HCT116 (cell line): Measurements from ENCODE around the gene NFE2L3. TPM values are rescaled to one million over a fixed set of nuclear protein-coding genes. Genes with fewer than 3 reads are reported as not detected.

Experiments
- ATAC-seq: fragments of 200-7000 bp; cut with Tn5 transposase; 2 replicates; pipeline ENCODE4 v1.9.1; 2020; ENCODE audit warnings: mild to moderate bottlenecking, moderate library complexity
- BruUV-seq: library from RNA; stranded (reverse); fragments of 400-500 nt; replicated peaks from 2 replicates; lab custom pipeline; 2021; lab: Mats Ljungman, UMichigan
- CTCF ChIA-PET: fragments of 300-600 bp; sonication (Branson Sonifier 250); formaldehyde crosslinking; loops from one replicate; lab custom pipeline; 2021; ENCODE audit warnings: antibody characterized with exemption; lab: Charles Lee
- POLR2A ChIA-PET: fragments of 300-600, 350-600 bp; sonication (Branson Sonifier 250); formaldehyde crosslinking; loops from one replicate; lab custom pipeline; 2021; ENCODE audit warnings: antibody characterized with exemption; lab: Charles Lee
- RAD21 ChIA-PET, 2 experiments: fragments of 300-600 bp; sonication (Branson Sonifier 250); formaldehyde crosslinking; loops; one replicate each; lab custom pipeline; 2023; ENCODE audit warnings: low total read pairs in 2 of 2; ENCODE audit not compliant: uncharacterized antibody in 2 of 2, unreplicated experiment in 2 of 2, low non-redundant PET in 1 of 2; lab: Charles Lee
- DNase-seq: peaks from one replicate; pipeline ENCODE4 v3.0.0-alpha.2; 2010; ENCODE audit warnings: low read depth, low spot score
- H2AFZ ChIP-seq: fragments of 200-600 bp; shearing (Covaris generic), sonication (generic); 2 replicates; pipeline ENCODE4 v1.6.1; 2017; ENCODE audit warnings: low read depth, mixed run types, mixed read lengths, antibody characterized with exemption, low read length; ENCODE audit not compliant: poor library complexity, severe bottlenecking
- H3K27ac ChIP-seq: 2 replicates; pipeline ENCODE4 v1.5.1; 2012; ENCODE audit warnings: low read depth, low read length
- H3K27me3 ChIP-seq: fragments of 200-600 bp; sonication (generic); 2 replicates; pipeline ENCODE4 v1.6.1; 2016; ENCODE audit warnings: mixed run types, low read length, mixed read lengths; ENCODE audit not compliant: insufficient read depth
- H3K36me3 ChIP-seq, 2 experiments: fragments of 200-500 bp in 1 of 2; fragments of 200-600 bp in 1 of 2; sonication (Bioruptor generic) in 1 of 2; sonication (generic) in 1 of 2; 2 replicates each; pipeline versions ENCODE4 v1.5.1 to v1.6.1; 2014 to 2016; ENCODE audit warnings: low read length in 2 of 2, inconsistent platforms in 1 of 2, mixed read lengths in 1 of 2, mixed run types in 1 of 2; ENCODE audit not compliant: insufficient read depth in 2 of 2, control insufficient read depth in 1 of 2
- H3K4me1 ChIP-seq, 2 experiments: fragments of 200-600 bp in 1 of 2; sonication (generic) in 1 of 2; 2 replicates each; pipeline versions ENCODE4 v1.5.1 to v1.6.1; 2012 to 2017; ENCODE audit warnings: low read length in 2 of 2, inconsistent platforms in 1 of 2, mild to moderate bottlenecking in 1 of 2, mixed read lengths in 1 of 2, mixed run types in 1 of 2, moderate library complexity in 1 of 2; ENCODE audit not compliant: insufficient read depth in 2 of 2, control insufficient read depth in 1 of 2
- H3K4me2 ChIP-seq: fragments of 200-600 bp; sonication (generic); 2 replicates; pipeline ENCODE4 v1.6.1; 2017; ENCODE audit warnings: mixed run types, low read length, mixed read lengths
- H3K4me3 ChIP-seq, 2 experiments: fragments of 200-600 bp in 1 of 2; sonication (generic) in 1 of 2; replicated peaks in 1 of 2; 2 replicates each; pipeline ENCODE4 v1.5.1; 2011 to 2016; ENCODE audit warnings: low read length in 2 of 2, control low read depth in 1 of 2, low read depth in 1 of 2, mild to moderate bottlenecking in 1 of 2, mixed read lengths in 1 of 2, mixed run types in 1 of 2
- H3K79me2 ChIP-seq: fragments of 200-600 bp; sonication (generic); 2 replicates; pipeline ENCODE4 v1.6.1; 2017; ENCODE audit warnings: mild to moderate bottlenecking, mixed run types, low read length, moderate library complexity, mixed read lengths; ENCODE audit not compliant: insufficient read depth
- H3K9ac ChIP-seq: fragments of 200-600 bp; sonication (generic); 2 replicates; pipeline ENCODE4 v1.6.1; 2016; ENCODE audit warnings: low read length, mixed read lengths
- H3K9me2 ChIP-seq: fragments of 200-600 bp; sonication (generic), shearing (Covaris generic); 2 replicates; pipeline ENCODE4 v1.6.1; 2017; ENCODE audit warnings: mixed run types, mild to moderate bottlenecking, moderate library complexity; ENCODE audit not compliant: insufficient read depth
- H3K9me3 ChIP-seq, 2 experiments: fragments of 200-500 bp in 1 of 2; fragments of 200-600 bp in 1 of 2; sonication (Bioruptor generic) in 1 of 2; sonication (generic) in 1 of 2; 2 replicates each; pipeline ENCODE4 v1.6.1; 2014 to 2017; ENCODE audit warnings: low read length in 2 of 2, mixed read lengths in 2 of 2, inconsistent platforms in 1 of 2, low read depth in 1 of 2, mild to moderate bottlenecking in 1 of 2, mixed run types in 1 of 2, moderate library complexity in 1 of 2; ENCODE audit not compliant: control insufficient read depth in 1 of 2, insufficient read depth in 1 of 2
- H4K20me1 ChIP-seq: fragments of 200-600 bp; sonication (generic), shearing (Covaris generic); 2 replicates; pipeline ENCODE4 v1.6.1; 2017; ENCODE audit warnings: mixed run types, mild to moderate bottlenecking, moderate library complexity; ENCODE audit not compliant: insufficient read depth
- CBX3 ChIP-seq: IDR thresholded peaks from 2 replicates; pipeline ENCODE4 v1.6.1; 2012; ENCODE audit warnings: low read depth
- EGR1 ChIP-seq: IDR thresholded peaks from 2 replicates; pipeline ENCODE4 v1.6.1; 2012; ENCODE audit warnings: low read depth
- EZH2 ChIP-seq: fragments of 200-600 bp; sonication (generic); IDR thresholded peaks from 2 replicates; pipeline ENCODE4 v1.6.1; 2017; ENCODE audit warnings: antibody characterized with exemption, mixed run types
- JUND ChIP-seq: IDR thresholded peaks from 2 replicates; pipeline ENCODE4 v1.6.1; 2012
- POLR2A ChIP-seq: IDR thresholded peaks from 2 replicates; pipeline ENCODE4 v1.7.0; 2011; ENCODE audit warnings: borderline replicate concordance; ENCODE audit not compliant: insufficient read depth, insufficient read length; ENCODE audit errors: extremely low read depth
- POLR2AphosphoS5 ChIP-seq: IDR thresholded peaks from 2 replicates; pipeline ENCODE4 v1.6.1; 2011; ENCODE audit warnings: mild to moderate bottlenecking, low read depth, low read length, moderate library complexity
- RAD21 ChIP-seq: IDR thresholded peaks from 2 replicates; pipeline ENCODE4 v1.6.1; 2012; ENCODE audit warnings: low read depth, mild to moderate bottlenecking
- SIN3A ChIP-seq: IDR thresholded peaks from 2 replicates; pipeline ENCODE4 v1.6.1; 2012; ENCODE audit warnings: low read depth
- SP1 ChIP-seq: IDR thresholded peaks from 2 replicates; pipeline ENCODE4 v1.6.1; 2012; ENCODE audit warnings: low read depth
- SRF ChIP-seq: IDR thresholded peaks from 2 replicates; pipeline ENCODE4 v1.6.1; 2012; ENCODE audit warnings: low read depth
- TCF7L2 ChIP-seq: IDR thresholded peaks from 2 replicates; pipeline ENCODE4 v1.7.0; 2011; ENCODE audit warnings: borderline replicate concordance, inconsistent platforms; ENCODE audit not compliant: insufficient read depth, insufficient read length; ENCODE audit errors: extremely low read depth
- intact Hi-C: fragments of 100-400 bp; cut with micrococcal nuclease; formaldehyde crosslinking; loops from 2 replicates; pipeline ENCODE4 v1.10.0; 2022
- total RNA-seq: library from RNA; stranded (reverse); gene quantifications from one replicate; pipeline ENCODE4 v1.2.1, GENCODE V29; 2021; ENCODE audit not compliant: unreplicated experiment

Gene NFE2L3
- total RNA-seq, 1 experiment from 2014 or later = 27.0 TPM

- ATAC-seq (peak; percentile 78), DNase-seq (peak; percentile 95)
- CTCF ChIA-PET = interaction anchor here (1.7 kb wide), 1 partner anchor 110 kb away, joined by 5 read pairs; no protein-coding TSS in a partner anchor
- Histone ChIP-seq H3K9me3 (no peaks in the 10 kb centered on the region), H3K27me3 (no peaks in the 10 kb centered on the region), H3K79me2 (peaks cover 90% of the 10 kb centered on the region), H3K9ac (peak within 1 kb of the TSS; percentile 84), H3K27ac (peak within 1 kb of the TSS; percentile 97), H2AFZ (no peak within 1 kb of the TSS), H3K4me3 (peak within 1 kb of the TSS; percentile 68 to 93), H3K4me2 (peak within 1 kb of the TSS; percentile 81), H3K9me2 (no peaks in the 10 kb centered on the region), H3K4me1 (peaks cover 13 to 39% of the 10 kb centered on the region in 2 experiments), H3K36me3 (peaks cover 45 to 65% of the 10 kb centered on the region in 2 experiments), H4K20me1 (peaks cover 63% of the 10 kb centered on the region)
- RAD21 ChIA-PET = interaction anchor here in 1 of 2 experiments (0.8 kb wide), 1 partner anchor 65 kb away, joined by 4 read pairs; no protein-coding TSS in a partner anchor
- TF ChIP-seq SIN3A = peak; percentile 95
- TF ChIP-seq POLR2A = peak; percentile 99
- no peak; the same call in 1 of the 2 replicates for TF ChIP-seq EGR1
- TF ChIP-seq CBX3 = no peak
- peak; percentile 55 for TF ChIP-seq TCF7L2
- peak; percentile 23; the same call in 1 of the 2 replicates for TF ChIP-seq SP1
- peak; percentile 28; the same call in 1 of the 2 replicates for TF ChIP-seq JUND
- no peak for TF ChIP-seq SRF
- TF ChIP-seq POLR2AphosphoS5 = peak; percentile 99
- no peak for TF ChIP-seq RAD21
- TF ChIP-seq EZH2 = no peak
- BruUV-seq = no TSS peak
- POLR2A ChIA-PET = interaction anchor here (0.6 to 1.6 kb wide), 8 partner anchors 9 to 165 kb away, joined by 3 to 12 read pairs (median 5); no protein-coding TSS in a partner anchor
- intact Hi-C loops = loop anchor here (5.0 to 10.0 kb wide), 3 partner anchors 74 to 962 kb away; no protein-coding TSS in a partner anchor
These were observed 48.6 kb downstream of the NFE2L3 start, which contains the start of gene HNRNPA2B1 for GRCh38 chr7:26200444-26201246. TSS of gene HNRNPA2B1 (minus strand) at chr7:26200746. CDS start at chr7:26200577, 169 bp downstream.
